Fibroblast of the aortic adventitia (primary cell): ENCODE measurements around the gene OLIG3. TPM values are rescaled to one million over a fixed set of nuclear protein-coding genes. Genes with fewer than 3 reads are reported as not detected.

Experiments used
- DNase-seq: peaks from one replicate; pipeline ENCODE4 v3.0.0-alpha.2; 2010; ENCODE audit warnings: low read depth
- H3K4me3 ChIP-seq: 2 replicates; pipeline ENCODE4 v1.5.1; 2011; ENCODE audit warnings: low read depth, mild to moderate bottlenecking, control low read depth, low read length, moderate library complexity
- CTCF ChIP-seq: IDR thresholded peaks from 2 replicates; pipeline ENCODE4 v1.5.1; 2011; ENCODE audit warnings: mild to moderate bottlenecking, low read length, control low read depth, inconsistent platforms; ENCODE audit not compliant: insufficient read depth
- total RNA-seq: library from RNA; depleted of rRNA; stranded (reverse); fragments of >200 nt; gene quantifications from 2 replicates; pipeline ENCODE4 v1.2.3, GENCODE V29; 2012; ENCODE audit warnings: low replicate concordance

The OLIG3 gene
- total RNA-seq, 1 donor, result not detected

GRCh38 chr6:137487181-137487868 is 6.9 kb downstream of the OLIG3 start:
- H3K4me3 ChIP-seq, result no peak overlapping the region
- TF ChIP-seq CTCF, result no peak
- no peak for DNase-seq

- no peak overlapping the region for H3K4me3 ChIP-seq
- TF ChIP-seq CTCF, result no peak
- no peak for DNase-seq
These were observed 7.8 kb downstream of the OLIG3 start for GRCh38 chr6:137486416-137486815.

DNA sequence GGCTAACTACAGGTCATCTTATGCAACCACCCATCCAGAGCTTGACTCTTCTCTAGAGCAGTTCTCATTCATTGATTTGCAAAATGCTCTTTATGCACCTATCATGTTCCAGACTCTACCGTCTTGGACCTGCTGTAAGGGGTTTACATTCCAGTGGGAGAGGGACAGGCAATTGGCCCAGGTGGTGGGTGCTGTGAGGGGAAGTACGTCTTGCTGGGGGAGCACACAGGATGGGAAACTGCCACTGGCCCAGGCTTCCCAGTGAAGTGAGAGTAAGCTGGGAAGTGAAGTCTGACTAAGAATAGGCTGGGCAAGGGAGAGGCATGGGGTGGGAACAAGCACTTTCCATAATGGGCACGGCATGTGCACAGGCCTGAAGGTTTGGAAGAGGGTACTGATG is 13.8 kb downstream of the OLIG3 start:
- no peak for TF ChIP-seq CTCF
- no peak overlapping the region for H3K4me3 ChIP-seq
- no peak for DNase-seq

DNA sequence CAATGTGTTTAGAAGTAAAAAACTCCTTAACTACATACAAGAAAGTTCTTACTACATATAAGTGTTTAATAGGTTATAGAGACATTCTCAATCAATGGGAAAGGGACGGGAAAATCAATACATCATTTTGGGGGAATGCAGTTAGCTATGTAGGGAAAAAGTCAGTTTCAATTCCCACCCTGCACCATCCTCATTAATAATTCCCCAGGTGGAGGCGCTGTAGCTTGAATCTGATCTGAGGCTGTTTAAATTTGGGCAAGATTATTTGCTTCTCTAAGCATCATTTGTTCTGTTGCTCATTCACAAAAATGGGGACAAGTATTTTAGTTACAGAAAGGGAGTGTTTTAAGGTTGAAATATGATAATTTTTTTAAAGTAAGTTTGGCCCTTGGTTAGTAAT is 19.1 kb downstream of the OLIG3 start:
- no peak overlapping the region for H3K4me3 ChIP-seq
- DNase-seq, result no peak
- TF ChIP-seq CTCF, result no peak

DNA sequence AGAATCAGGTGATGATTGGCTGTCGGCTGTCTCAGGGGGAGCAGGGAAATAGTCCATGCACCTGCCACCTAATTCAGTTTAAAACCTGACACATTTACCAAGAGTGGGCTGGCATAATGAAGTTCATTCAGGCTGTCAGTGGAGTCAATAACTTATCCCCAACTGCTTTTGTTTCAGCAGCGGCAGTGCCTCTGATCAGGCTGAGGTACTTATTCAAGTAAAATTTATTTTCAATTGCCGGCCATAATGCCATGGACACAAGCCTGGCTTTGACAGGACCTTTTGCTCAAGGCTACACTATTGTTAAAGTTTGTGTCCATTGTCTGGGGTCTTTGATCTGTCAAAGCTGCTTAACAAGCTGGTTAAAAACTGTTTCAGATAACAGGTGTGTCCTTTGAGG is 20.6 kb downstream of the OLIG3 start:
- TF ChIP-seq CTCF, result no peak
- DNase-seq, result no peak
- no peak overlapping the region for H3K4me3 ChIP-seq

DNA sequence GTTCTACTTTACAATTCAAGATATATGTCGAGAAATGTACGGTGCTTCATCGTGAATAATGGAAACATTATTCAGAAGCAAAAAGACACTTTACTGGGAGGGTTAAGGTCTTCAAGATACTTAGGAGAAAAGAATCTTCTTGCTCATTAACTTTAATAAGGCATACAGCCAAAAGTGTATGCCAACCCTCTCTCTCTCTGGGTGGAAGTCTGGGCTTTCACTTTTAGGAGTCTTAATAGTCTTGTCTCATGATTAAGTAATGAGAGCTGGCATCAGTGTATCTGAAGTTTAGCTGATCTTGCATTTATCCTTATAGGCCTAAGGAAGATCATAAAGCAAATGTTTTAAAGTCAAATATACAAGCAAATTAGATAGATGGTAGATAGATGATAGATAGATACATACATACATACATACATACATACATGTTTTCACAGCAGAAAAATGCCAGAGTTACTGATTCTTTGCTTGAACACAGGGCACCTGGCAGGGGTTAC is 21.5 kb downstream of the OLIG3 start:
- no peak for DNase-seq
- no peak overlapping the region for H3K4me3 ChIP-seq
- TF ChIP-seq CTCF, result no peak

GRCh38 chr6:137471986-137472385 is 22.2 kb downstream of the OLIG3 start:
- no peak overlapping the region for H3K4me3 ChIP-seq
- TF ChIP-seq CTCF, result no peak
- no peak for DNase-seq
